DMS114 treated with DMSO at 0.1 percent for 48 hours (cell line): ENCODE results near the gene RETREG2.
"Not testable (repeated sequence)": the region's sequence is repeated elsewhere in the genome, so short reads cannot be mapped to it uniquely, and the experiment has no call there.

Source experiments
- DNase-seq: peaks from one replicate; lab custom pipeline; 2025; ENCODE audit not compliant: unreplicated experiment; lab: John Stamatoyannopoulos, UW

The RETREG2 gene

GRCh38 chr2:219186754-219187456 is 8.8 kb downstream of the RETREG2 start:
- no peak for DNase-seq

- no peak for DNase-seq
Observed at GRCh38 chr2:219197388-219197787, 19.3 kb downstream of the RETREG2 start.

- no peak for DNase-seq
Observed at GRCh38 chr2:219198974-219199373, 20.9 kb downstream of the RETREG2 start.

- DNase-seq: no peak
Observed at GRCh38 chr2:219199470-219200211, 21.6 kb downstream of the RETREG2 start.

GRCh38 chr2:219200502-219201326 is 22.6 kb downstream of the RETREG2 start:
- DNase-seq: not testable (repeated sequence)

- DNase-seq: not testable (repeated sequence)
Observed at GRCh38 chr2:219201331-219201730, 23.3 kb downstream of the RETREG2 start.

- no peak for DNase-seq
Observed at GRCh38 chr2:219204425-219205164, 26.5 kb downstream of the RETREG2 start.

- no peak for DNase-seq
Observed at GRCh38 chr2:219205165-219205538, 27.1 kb downstream of the RETREG2 start.

GRCh38 chr2:219205981-219206327 is 27.9 kb downstream of the RETREG2 start:
- no peak for DNase-seq

- peak; percentile 82 for DNase-seq
Observed at GRCh38 chr2:219206328-219207133, 28.5 kb downstream of the RETREG2 start, which contains the start of gene ZFAND2B. ZFAND2B (plus strand) TSS chr2:219206782; CDS start chr2:219206988, 206 bp downstream.

GRCh38 chr2:219207134-219207883 is 29.2 kb downstream of the RETREG2 start:
- no peak for DNase-seq

- DNase-seq: no peak
Observed at GRCh38 chr2:219207884-219208740, 30.0 kb downstream of the RETREG2 start.

- DNase-seq: no peak
Observed at GRCh38 chr2:219209236-219210195, 31.4 kb downstream of the RETREG2 start.

GRCh38 chr2:219210196-219210885 is 32.3 kb downstream of the RETREG2 start:
- no peak for DNase-seq

- DNase-seq: no peak
Observed at GRCh38 chr2:219210886-219211362, 32.8 kb downstream of the RETREG2 start.

- no peak for DNase-seq
Observed at GRCh38 chr2:219213026-219213415, 34.9 kb downstream of the RETREG2 start.
